A549 (cell line): ENCODE data around the gene STAT5B. TPM values are rescaled to one million over a fixed set of nuclear protein-coding genes. Genes with fewer than 3 reads are reported as not detected.
"Not testable (repeated sequence)": the region's sequence is repeated elsewhere in the genome, so short reads cannot be mapped to it uniquely, and the experiment has no call there.

Source experiments
- ATAC-seq, 2 experiments: fragments of 200-7000 bp in 1 of 2; fragments of >200 bp in 1 of 2; cut with Nextera tagmentation in 1 of 2; cut with Tn5 transposase in 1 of 2; 3 replicates each; pipeline versions ENCODE4 v1.8.0 to v1.9.1; 2018 to 2020; ENCODE audit warnings: mild to moderate bottlenecking in 1 of 2, moderate library complexity in 1 of 2
- CTCF ChIA-PET: fragments of 300-600 bp; sonication (Branson Sonifier 250); formaldehyde crosslinking; extraction: SDS; loops from one replicate; lab custom pipeline; 2021; ENCODE audit warnings: antibody characterized with exemption, inconsistent platforms; lab: Yijun Ruan, JAX
- POLR2A ChIA-PET: fragments of 350-600 bp; formaldehyde crosslinking; extraction: SDS; loops from one replicate; lab custom pipeline; 2021; ENCODE audit warnings: antibody characterized with exemption, inconsistent platforms; lab: Yijun Ruan, JAX
- DNase-seq, 2 experiments: peaks; one replicate each; pipeline versions ENCODE4 v3.0.0 to v3.0.0-alpha.2; 2011 to 2016; ENCODE audit warnings: low read depth in 1 of 2, low spot score in 1 of 2
- FAIRE-seq: peaks from 2 replicates; lab custom pipeline; 2011; peaks lifted over from hg19 to GRCh38; lab: Jason Lieb, UNC
- H3K27ac ChIP-seq, 2 experiments: fragments of >200 bp; sonication (Bioruptor Twin); formaldehyde crosslinking; 3 replicates each; pipeline ENCODE4 v1.5.1; 2016 to 2017
- H3K4me1 ChIP-seq: fragments of >200 bp; sonication (Bioruptor Twin); formaldehyde crosslinking; 3 replicates; pipeline ENCODE4 v1.6.1; 2016
- H3K4me2 ChIP-seq: fragments of >200 bp; sonication (Bioruptor Twin); formaldehyde crosslinking; 3 replicates; pipeline ENCODE4 v1.6.1; 2016
- H3K4me3 ChIP-seq: fragments of >200 bp; sonication (Bioruptor Twin); formaldehyde crosslinking; 3 replicates; pipeline ENCODE4 v1.5.1; 2016
- H3K9me3 ChIP-seq: fragments of >200 bp; sonication (Bioruptor Twin); formaldehyde crosslinking; 3 replicates; pipeline ENCODE4 v1.6.1; 2016
- ATOH8 ChIP-seq: fragments of 250-450 bp; sonication (Bioruptor Pico); IDR thresholded peaks from 2 replicates; pipeline ENCODE4 v1.5.0; 2020; ENCODE audit warnings: low read depth, mild to moderate bottlenecking, moderate library complexity
- CBX2 ChIP-seq: fragments of 200-600 bp; sonication (generic); IDR thresholded peaks from 2 replicates; pipeline ENCODE4 v1.6.1; 2016; ENCODE audit warnings: low read depth, mild to moderate bottlenecking, borderline replicate concordance
- FOSL2 ChIP-seq, 2 experiments: fragments of 450-650 bp in 1 of 2; fragments of >200 bp in 1 of 2; sonication (Bioruptor Twin) in 1 of 2; formaldehyde crosslinking; IDR thresholded peaks; 2 replicates each; pipeline versions ENCODE4 v1.5.0 to v1.6.1; 2016 to 2020; ENCODE audit warnings: mild to moderate bottlenecking in 1 of 2, moderate library complexity in 1 of 2
- FOXS1 ChIP-seq: fragments of 250-450 bp; sonication (Bioruptor Pico); IDR thresholded peaks from 2 replicates; pipeline ENCODE4 v1.5.0; 2020; ENCODE audit warnings: mild to moderate bottlenecking, moderate library complexity
- HES2 ChIP-seq: fragments of >200 bp; sonication (Bioruptor Twin); formaldehyde crosslinking; IDR thresholded peaks from 2 replicates; pipeline ENCODE4 v1.6.1; 2016
- HMGXB4 ChIP-seq: fragments of 250-450 bp; sonication (Bioruptor Pico); IDR thresholded peaks from 2 replicates; pipeline ENCODE4 v1.5.0; 2021; ENCODE audit warnings: mild to moderate bottlenecking, moderate library complexity, borderline replicate concordance
- HOXA7 ChIP-seq: fragments of 250-450 bp; sonication (Bioruptor Pico); IDR thresholded peaks from 2 replicates; pipeline ENCODE4 v1.5.0; 2020; ENCODE audit warnings: mild to moderate bottlenecking, moderate library complexity
- HOXB5 ChIP-seq: fragments of 250-450 bp; sonication (Bioruptor Pico); IDR thresholded peaks from 2 replicates; pipeline ENCODE4 v1.5.0; 2020; ENCODE audit warnings: mild to moderate bottlenecking, moderate library complexity
- JUN ChIP-seq, 2 experiments: fragments of >200 bp; sonication (Bioruptor Twin); formaldehyde crosslinking; IDR thresholded peaks; 2 replicates in 1 of 2; 3 replicates in 1 of 2; pipeline ENCODE4 v1.6.1; 2016 to 2017
- JUNB ChIP-seq: fragments of >200 bp; sonication (Bioruptor Twin); formaldehyde crosslinking; IDR thresholded peaks from 2 replicates; pipeline ENCODE4 v1.6.1; 2016
- KDM5A ChIP-seq: fragments of 200-600 bp; sonication (generic); IDR thresholded peaks from 2 replicates; pipeline ENCODE4 v1.6.1; 2016; ENCODE audit warnings: antibody characterized with exemption, mild to moderate bottlenecking
- MAZ ChIP-seq: fragments of 150-350 bp; IDR thresholded peaks from 2 replicates; pipeline ENCODE4 v1.6.1; 2014; ENCODE audit warnings: antibody characterized with exemption, low read depth, low read length, borderline replicate concordance
- PBX3 ChIP-seq: IDR thresholded peaks from 2 replicates; pipeline ENCODE4 v1.6.1; 2012
- PHF8 ChIP-seq: fragments of 200-600 bp; sonication (generic); IDR thresholded peaks from 2 replicates; pipeline ENCODE4 v1.6.1; 2016; ENCODE audit warnings: low read depth, mild to moderate bottlenecking, antibody characterized with exemption, moderate library complexity, borderline replicate concordance
- RAD21 ChIP-seq, 2 experiments: fragments of >200 bp in 1 of 2; sonication (Bioruptor Twin) in 1 of 2; formaldehyde crosslinking in 1 of 2; IDR thresholded peaks in 1 of 2; conservative IDR thresholded peaks in 1 of 2; 2 replicates in 1 of 2; 3 replicates in 1 of 2; pipeline ENCODE4 v1.6.1; 2012 to 2018; ENCODE audit warnings: inconsistent platforms in 1 of 2
- RCOR1 ChIP-seq: fragments of 150-350 bp; IDR thresholded peaks from 2 replicates; pipeline ENCODE4 v1.6.1; 2014; ENCODE audit warnings: antibody characterized with exemption, low read length, low read depth
- RFX5 ChIP-seq: fragments of 450-650 bp; IDR thresholded peaks from 2 replicates; pipeline ENCODE4 v1.7.1; 2014; ENCODE audit warnings: antibody characterized with exemption, mild to moderate bottlenecking, moderate library complexity
- TFCP2L1 ChIP-seq: fragments of 250-450 bp; sonication (Bioruptor Pico); IDR thresholded peaks from 2 replicates; pipeline ENCODE4 v1.5.0; 2021; ENCODE audit warnings: mild to moderate bottlenecking
- TP53 ChIP-seq: fragments of 250-450 bp; sonication (Bioruptor Pico); IDR thresholded peaks from 2 replicates; pipeline ENCODE4 v1.5.0; 2021; ENCODE audit warnings: mild to moderate bottlenecking, moderate library complexity
- WGBS: methylation state at CpG from one replicate; pipeline ENCODE4 v1.1.6; 2017; ENCODE audit errors: missing lambda C conversion rate; 5-methylcytosine and 5-hydroxymethylcytosine counted together
- polyA plus RNA-seq, 4 experiments: library from polyadenylated mRNA; depleted of rRNA in 3 of 4; stranded (reverse); fragments of >200 nt; fragmentation: RNase III in 1 of 4; extraction: RNeasy Plus Mini Kit Qiagen cat#74134 plus additional on column Dnase treatment in 1 of 4; gene quantifications; 2 replicates in 3 of 4; 3 replicates in 1 of 4; pipeline ENCODE4 v1.2.3, GENCODE V29; 2011 to 2017
- TF ChIP-seq, protein P1 (sequence below): fragments of 450-650 bp; IDR thresholded peaks from 2 replicates; pipeline ENCODE4 v1.6.1; 2014; ENCODE audit warnings: antibody characterized with exemption
- TF ChIP-seq, protein P2 (sequence below): fragments of 200-600 bp; sonication (generic); IDR thresholded peaks from 2 replicates; pipeline ENCODE4 v1.6.1; 2016; ENCODE audit warnings: antibody characterized with exemption, mild to moderate bottlenecking, moderate library complexity
- TF ChIP-seq, protein P3 (sequence below): IDR thresholded peaks from 2 replicates; pipeline ENCODE4 v1.6.1; 2012; ENCODE audit warnings: low read depth, borderline replicate concordance

Gene STAT5B
- polyA plus RNA-seq, 2 of the 4 experiments (the other 2 are of a cell fraction) = 31.2 to 37.6 TPM

DNA sequence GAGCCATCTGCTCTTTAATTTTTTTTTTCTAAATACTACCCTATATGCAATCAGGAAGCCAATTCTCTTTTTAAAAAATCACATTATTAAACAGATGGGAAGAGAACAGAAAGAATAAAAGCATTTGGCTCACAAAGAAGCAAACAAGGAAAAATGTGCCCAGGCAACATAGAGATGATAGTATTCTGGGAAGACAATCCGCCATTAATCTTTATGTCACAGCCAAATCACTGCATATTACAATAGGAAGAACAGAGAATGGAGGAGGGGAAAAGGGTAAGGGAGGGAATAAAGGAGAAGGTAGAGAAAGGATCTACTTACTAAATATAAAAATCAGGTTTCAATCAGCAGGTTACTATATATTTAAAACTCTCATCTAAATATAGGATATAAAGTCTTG is 34.3 kb downstream of the STAT5B start:
- H3K4me2 ChIP-seq = no peak overlapping the region
- H3K4me1 ChIP-seq = peaks cover 27% of the 10 kb centered on the region
- no peaks in the 10 kb centered on the region for H3K9me3 ChIP-seq
- ATAC-seq (no peak), FAIRE-seq (no peak), DNase-seq (no peak)
- no peak overlapping the region for H3K4me3 ChIP-seq
- no peak for TF ChIP-seq JUNB
- TF ChIP-seq, protein P1, sequence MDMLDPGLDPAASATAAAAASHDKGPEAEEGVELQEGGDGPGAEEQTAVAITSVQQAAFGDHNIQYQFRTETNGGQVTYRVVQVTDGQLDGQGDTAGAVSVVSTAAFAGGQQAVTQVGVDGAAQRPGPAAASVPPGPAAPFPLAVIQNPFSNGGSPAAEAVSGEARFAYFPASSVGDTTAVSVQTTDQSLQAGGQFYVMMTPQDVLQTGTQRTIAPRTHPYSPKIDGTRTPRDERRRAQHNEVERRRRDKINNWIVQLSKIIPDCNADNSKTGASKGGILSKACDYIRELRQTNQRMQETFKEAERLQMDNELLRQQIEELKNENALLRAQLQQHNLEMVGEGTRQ = no peak
- TF ChIP-seq HMGXB4 (CRISPR knock-in tag) = no peak
- TF ChIP-seq, protein P2, sequence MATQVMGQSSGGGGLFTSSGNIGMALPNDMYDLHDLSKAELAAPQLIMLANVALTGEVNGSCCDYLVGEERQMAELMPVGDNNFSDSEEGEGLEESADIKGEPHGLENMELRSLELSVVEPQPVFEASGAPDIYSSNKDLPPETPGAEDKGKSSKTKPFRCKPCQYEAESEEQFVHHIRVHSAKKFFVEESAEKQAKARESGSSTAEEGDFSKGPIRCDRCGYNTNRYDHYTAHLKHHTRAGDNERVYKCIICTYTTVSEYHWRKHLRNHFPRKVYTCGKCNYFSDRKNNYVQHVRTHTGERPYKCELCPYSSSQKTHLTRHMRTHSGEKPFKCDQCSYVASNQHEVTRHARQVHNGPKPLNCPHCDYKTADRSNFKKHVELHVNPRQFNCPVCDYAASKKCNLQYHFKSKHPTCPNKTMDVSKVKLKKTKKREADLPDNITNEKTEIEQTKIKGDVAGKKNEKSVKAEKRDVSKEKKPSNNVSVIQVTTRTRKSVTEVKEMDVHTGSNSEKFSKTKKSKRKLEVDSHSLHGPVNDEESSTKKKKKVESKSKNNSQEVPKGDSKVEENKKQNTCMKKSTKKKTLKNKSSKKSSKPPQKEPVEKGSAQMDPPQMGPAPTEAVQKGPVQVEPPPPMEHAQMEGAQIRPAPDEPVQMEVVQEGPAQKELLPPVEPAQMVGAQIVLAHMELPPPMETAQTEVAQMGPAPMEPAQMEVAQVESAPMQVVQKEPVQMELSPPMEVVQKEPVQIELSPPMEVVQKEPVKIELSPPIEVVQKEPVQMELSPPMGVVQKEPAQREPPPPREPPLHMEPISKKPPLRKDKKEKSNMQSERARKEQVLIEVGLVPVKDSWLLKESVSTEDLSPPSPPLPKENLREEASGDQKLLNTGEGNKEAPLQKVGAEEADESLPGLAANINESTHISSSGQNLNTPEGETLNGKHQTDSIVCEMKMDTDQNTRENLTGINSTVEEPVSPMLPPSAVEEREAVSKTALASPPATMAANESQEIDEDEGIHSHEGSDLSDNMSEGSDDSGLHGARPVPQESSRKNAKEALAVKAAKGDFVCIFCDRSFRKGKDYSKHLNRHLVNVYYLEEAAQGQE = no peak
- TF ChIP-seq, protein P3, sequence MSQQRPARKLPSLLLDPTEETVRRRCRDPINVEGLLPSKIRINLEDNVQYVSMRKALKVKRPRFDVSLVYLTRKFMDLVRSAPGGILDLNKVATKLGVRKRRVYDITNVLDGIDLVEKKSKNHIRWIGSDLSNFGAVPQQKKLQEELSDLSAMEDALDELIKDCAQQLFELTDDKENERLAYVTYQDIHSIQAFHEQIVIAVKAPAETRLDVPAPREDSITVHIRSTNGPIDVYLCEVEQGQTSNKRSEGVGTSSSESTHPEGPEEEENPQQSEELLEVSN = no peak
- no peak for TF ChIP-seq FOXS1 (CRISPR knock-in tag)
- TF ChIP-seq RFX5 = no peak
- ChIA-PET CTCF (interaction anchor here (0.7 kb wide), 1 partner anchor 162 kb away, joined by 3 read pairs; no protein-coding TSS in a partner anchor), POLR2A (no interaction called here)
- WGBS = 92% methylated on average over 1 of the region's 1 CpG
- no peak overlapping the region for H3K27ac ChIP-seq

DNA sequence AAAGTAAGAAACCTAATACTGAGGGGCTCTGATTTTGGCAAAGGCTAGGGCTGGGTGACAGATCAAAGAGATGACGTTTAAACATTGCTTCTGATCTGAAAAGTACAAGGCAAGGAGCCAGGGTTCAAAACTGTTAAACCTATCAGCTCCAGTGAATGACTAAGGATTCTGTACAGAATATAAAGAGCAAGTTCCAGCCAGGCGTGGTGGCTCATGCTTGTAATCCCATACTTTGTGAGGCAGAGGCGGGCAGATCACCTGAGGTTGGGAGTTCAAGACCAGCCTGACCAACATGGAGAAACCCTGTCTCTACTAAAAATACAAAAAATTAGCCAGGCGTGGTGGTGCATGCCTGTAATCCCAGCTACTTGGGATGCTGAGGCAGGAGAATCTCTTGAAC is 35.3 kb downstream of the STAT5B start:
- FAIRE-seq, H3K27ac ChIP-seq, H3K9me3 ChIP-seq, POLR2A ChIA-PET, H3K4me3 ChIP-seq, DNase-seq, H3K4me2 ChIP-seq, ATAC-seq: not testable (repeated sequence)
- WGBS = 67% methylated on average over 4 of the region's 4 CpGs
- peaks cover 17% of the 10 kb centered on the region for H3K4me1 ChIP-seq
- CTCF ChIA-PET = interaction anchor here (1.7 to 2.6 kb wide), 2 partner anchors 18 to 71 kb away, joined by 3 to 11 read pairs; no protein-coding TSS in a partner anchor

GRCh38 chr17:42240201-42240600 is 36.0 kb downstream of the STAT5B start:
- CTCF ChIA-PET = interaction anchor here (0.6 to 2.6 kb wide), 6 partner anchors 11 to 642 kb away, joined by 3 to 11 read pairs (median 3); partner anchors contain the start of gene KCNH4

DNA sequence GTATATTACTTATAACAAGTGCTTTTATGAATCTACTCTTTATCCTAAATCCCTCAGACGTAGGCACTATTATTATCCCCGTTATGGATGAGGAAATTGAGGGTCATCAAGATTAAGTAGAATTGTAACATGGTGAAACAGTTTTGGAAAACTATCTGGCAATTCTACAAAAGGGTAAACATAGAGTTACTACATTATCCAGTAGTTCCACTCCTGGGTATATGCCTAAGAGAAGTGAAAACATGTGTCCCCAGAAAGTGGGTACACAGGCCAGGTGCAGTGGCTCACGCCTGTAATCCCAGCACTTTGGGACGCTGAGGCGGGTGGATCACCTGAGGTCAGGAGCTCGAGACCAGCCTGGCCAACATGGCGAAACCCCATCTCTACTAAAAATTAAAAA is 36.6 kb downstream of the STAT5B start:
- POLR2A ChIA-PET, DNase-seq, H3K4me3 ChIP-seq, H3K9me3 ChIP-seq, H3K4me2 ChIP-seq, H3K27ac ChIP-seq, ATAC-seq: not testable (repeated sequence)
- WGBS = 91% methylated on average over 7 of the region's 7 CpGs
- CTCF ChIA-PET = interaction anchor here (0.6 to 3.2 kb wide), 6 partner anchors 8 to 643 kb away, joined by 3 to 13 read pairs (median 4); partner anchors contain the start of gene KCNH4
- peak; percentile 88 for FAIRE-seq
- H3K4me1 ChIP-seq = peaks cover 16% of the 10 kb centered on the region

More at GRCh38 chr17:42240201-42240600, 36.0 kb downstream of the STAT5B start:
- no peak overlapping the region for H3K4me2 ChIP-seq
- 74% methylated on average over 5 of the region's 5 CpGs for WGBS
- FAIRE-seq (peak; percentile 23), ATAC-seq (no peak), DNase-seq (no peak)
- TF ChIP-seq HES2 (no peak), TP53 (CRISPR knock-in tag) (no peak), CBX2 (no peak), HOXA7 (no peak), ATOH8 (CRISPR knock-in tag) (no peak), FOSL2 (IDR thresholded peaks at IDR 0.05) (no peak), FOSL2 (CRISPR knock-in tag; IDR thresholded peaks at IDR 0.05) (no peak), PHF8 (no peak), KDM5A (no peak), JUN (IDR thresholded peaks at IDR 0.05) (no peak), HOXB5 (no peak), RAD21 (conservative IDR thresholded peaks at IDR 0.05 in 1 of 2, IDR thresholded peaks at IDR 0.05 in 1 of 2) (no peak), MAZ (no peak), PBX3 (no peak), RCOR1 (no peak), TFCP2L1 (CRISPR knock-in tag) (no peak)
- H3K4me1 ChIP-seq = peaks cover 16% of the 10 kb centered on the region
- H3K9me3 ChIP-seq = no peaks in the 10 kb centered on the region
- no peak overlapping the region for H3K4me3 ChIP-seq
- H3K27ac ChIP-seq = no peak overlapping the region
- POLR2A ChIA-PET = no interaction called here
